PFSK-1 (cell line): ENCODE results near the gene ADGRA1.

Experiments
- FOXP2 ChIP-seq: optimal IDR thresholded peaks from 2 replicates; pipeline ENCODE3; 2011; ENCODE audit warnings: borderline replicate concordance, control low read depth, inconsistent platforms; ENCODE audit not compliant: insufficient read depth; ENCODE audit errors: extremely low read length, extremely low read depth
- POLR2AphosphoS5 ChIP-seq: IDR thresholded peaks from 2 replicates; pipeline ENCODE4 v1.6.1; 2012; ENCODE audit warnings: low read depth, mild to moderate bottlenecking, control low read depth, low read length, moderate library complexity
- REST ChIP-seq, 2 experiments: IDR thresholded peaks; 2 replicates each; pipeline versions ENCODE4 v1.6.1 to v1.8.0; 2011 to 2012; ENCODE audit warnings: low read depth in 2 of 2, low read length in 2 of 2, control low read depth in 1 of 2, inconsistent platforms in 1 of 2, mild to moderate bottlenecking in 1 of 2, moderate library complexity in 1 of 2; ENCODE audit not compliant: insufficient read depth in 1 of 2
- SIN3A ChIP-seq: IDR thresholded peaks from 2 replicates; pipeline ENCODE4 v1.6.1; 2012; ENCODE audit warnings: mild to moderate bottlenecking, low read length, moderate library complexity, borderline replicate concordance; ENCODE audit not compliant: insufficient read depth
- TAF1 ChIP-seq: IDR thresholded peaks from 2 replicates; pipeline ENCODE4 v1.6.1; 2012; ENCODE audit warnings: low read length, control low read depth, borderline replicate concordance; ENCODE audit not compliant: insufficient read depth

Gene ADGRA1

GRCh38 chr10:133128126-133129070 is 40.7 kb downstream of the ADGRA1 start:
- TF ChIP-seq TAF1 (no peak), FOXP2 (no peak), POLR2AphosphoS5 (no peak), REST (IDR thresholded peaks at IDR 0.05; ENCODE audit: insufficient read depth in 1 of 2, low read depth in 2 of 2, low read length in 2 of 2) (no peak), SIN3A (no peak)

- TF ChIP-seq FOXP2: no peak
- TF ChIP-seq TAF1: no peak
- TF ChIP-seq REST (IDR thresholded peaks at IDR 0.05; ENCODE audit: insufficient read depth in 1 of 2, low read depth in 2 of 2, low read length in 2 of 2): no peak
These were observed 41.5 kb downstream of the ADGRA1 start for GRCh38 chr10:133129071-133129858.

DNA sequence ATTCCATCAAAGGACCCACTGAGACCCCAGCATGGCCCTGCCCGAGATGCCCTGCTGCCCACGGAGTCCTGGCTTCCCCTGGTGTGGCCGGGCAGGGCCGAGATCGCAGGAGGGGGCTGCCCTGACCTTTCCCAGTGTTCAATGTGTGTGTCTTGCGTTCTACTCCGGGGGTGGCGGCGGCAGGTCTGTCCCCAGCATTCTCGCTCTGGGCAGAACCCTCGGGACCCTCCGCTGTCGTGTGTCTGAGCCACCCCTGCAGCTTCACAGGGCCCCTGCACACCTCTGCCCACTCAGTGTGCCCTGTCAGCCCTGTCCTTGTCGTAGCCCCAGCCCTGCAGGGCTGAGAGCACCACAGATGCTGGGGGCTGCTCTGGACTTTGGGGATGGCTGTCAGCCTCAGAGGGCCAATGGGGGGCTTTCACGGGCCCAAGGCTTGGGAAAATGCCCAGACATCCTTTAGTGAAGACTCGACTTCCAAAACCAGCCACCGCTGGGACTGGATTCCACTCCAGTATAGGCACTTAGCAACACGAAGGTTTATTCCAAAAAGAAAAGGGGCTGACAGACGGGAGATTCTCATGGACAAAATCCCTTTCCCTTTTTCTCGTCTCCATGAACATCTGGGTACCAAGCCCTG is 42.3 kb downstream of the ADGRA1 start:
- TF ChIP-seq FOXP2 (no peak), TAF1 (no peak), REST (IDR thresholded peaks at IDR 0.05; ENCODE audit: insufficient read depth in 1 of 2, low read depth in 2 of 2, low read length in 2 of 2) (no peak), SIN3A (no peak), POLR2AphosphoS5 (no peak)

DNA sequence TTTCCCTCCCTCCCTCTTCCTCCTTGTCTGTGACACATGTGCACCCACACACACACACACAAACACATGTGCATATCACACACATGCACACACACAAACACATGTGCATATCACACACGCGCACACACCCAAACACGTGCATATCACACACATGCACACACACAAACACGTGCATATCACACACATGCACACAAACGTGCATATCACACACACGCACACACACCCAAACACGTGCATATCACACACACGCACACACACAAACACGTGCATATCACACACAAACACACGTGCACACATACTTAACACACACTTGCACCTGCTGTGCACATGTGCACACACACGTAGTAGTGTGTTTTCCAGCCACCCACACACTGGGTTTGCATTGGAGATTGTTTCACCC is 42.9 kb downstream of the ADGRA1 start:
- TF ChIP-seq REST (IDR thresholded peaks at IDR 0.05; ENCODE audit: insufficient read depth in 1 of 2, low read depth in 2 of 2, low read length in 2 of 2): no peak
- TF ChIP-seq TAF1: no peak
- TF ChIP-seq POLR2AphosphoS5: no peak
- TF ChIP-seq SIN3A: no peak
- no peak for TF ChIP-seq FOXP2
